GM19467 (cell line): ENCODE results near the gene PIK3IP1.
"Not testable (repeated sequence)": the region's sequence is repeated elsewhere in the genome, so short reads cannot be mapped to it uniquely, and the experiment has no call there.

Experiments used
- ATAC-seq: cut with Tn5 transposase; IDR thresholded peaks from one replicate; pipeline ENCODE4 v1.9.1; 2021; ENCODE audit warnings: mild to moderate bottlenecking, moderate library complexity; ENCODE audit not compliant: unreplicated experiment

The PIK3IP1 gene, protein sequence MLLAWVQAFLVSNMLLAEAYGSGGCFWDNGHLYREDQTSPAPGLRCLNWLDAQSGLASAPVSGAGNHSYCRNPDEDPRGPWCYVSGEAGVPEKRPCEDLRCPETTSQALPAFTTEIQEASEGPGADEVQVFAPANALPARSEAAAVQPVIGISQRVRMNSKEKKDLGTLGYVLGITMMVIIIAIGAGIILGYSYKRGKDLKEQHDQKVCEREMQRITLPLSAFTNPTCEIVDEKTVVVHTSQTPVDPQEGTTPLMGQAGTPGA

DNA sequence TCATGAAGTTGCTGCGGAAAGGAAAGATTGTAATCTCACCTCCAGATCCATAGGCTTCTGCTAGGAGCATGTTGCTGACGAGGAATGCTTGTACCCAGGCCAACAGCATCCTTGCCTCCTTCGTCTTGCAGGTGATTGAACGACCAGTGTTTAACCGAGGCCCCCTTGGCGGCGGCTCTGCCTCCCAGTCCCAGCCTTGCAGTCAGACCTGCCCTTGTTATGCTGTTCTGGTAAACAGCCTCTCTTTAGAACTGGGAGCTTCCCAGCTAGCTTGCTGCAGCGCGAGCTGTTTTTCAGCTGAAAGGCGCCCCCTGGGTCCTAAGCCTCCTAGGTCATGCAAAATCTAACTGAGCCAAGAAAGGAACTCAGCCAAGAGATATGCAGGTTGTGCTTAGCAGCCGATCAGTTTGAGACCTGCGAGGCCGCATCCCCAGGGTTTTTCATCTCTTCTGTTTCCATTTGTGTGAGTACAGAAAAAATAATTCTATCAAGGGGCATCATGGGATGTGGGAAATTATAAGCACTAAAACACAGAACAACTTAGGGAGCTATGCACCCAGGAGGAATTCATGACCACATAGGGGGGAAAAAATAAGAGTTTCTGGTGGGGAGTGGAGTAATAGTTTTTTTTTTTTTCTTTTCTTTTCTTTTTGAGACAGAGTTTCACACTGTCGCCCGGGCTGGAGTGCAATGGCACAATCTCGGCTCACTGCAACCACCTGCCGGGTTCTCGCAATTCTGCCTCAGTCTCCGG is at the start of gene PIK3IP1:
PIK3IP1 (minus strand) TSS at position 253 of the 754 bp plus-strand sequence; CDS start at position 109, 144 bp downstream.
- no peak for ATAC-seq

DNA sequence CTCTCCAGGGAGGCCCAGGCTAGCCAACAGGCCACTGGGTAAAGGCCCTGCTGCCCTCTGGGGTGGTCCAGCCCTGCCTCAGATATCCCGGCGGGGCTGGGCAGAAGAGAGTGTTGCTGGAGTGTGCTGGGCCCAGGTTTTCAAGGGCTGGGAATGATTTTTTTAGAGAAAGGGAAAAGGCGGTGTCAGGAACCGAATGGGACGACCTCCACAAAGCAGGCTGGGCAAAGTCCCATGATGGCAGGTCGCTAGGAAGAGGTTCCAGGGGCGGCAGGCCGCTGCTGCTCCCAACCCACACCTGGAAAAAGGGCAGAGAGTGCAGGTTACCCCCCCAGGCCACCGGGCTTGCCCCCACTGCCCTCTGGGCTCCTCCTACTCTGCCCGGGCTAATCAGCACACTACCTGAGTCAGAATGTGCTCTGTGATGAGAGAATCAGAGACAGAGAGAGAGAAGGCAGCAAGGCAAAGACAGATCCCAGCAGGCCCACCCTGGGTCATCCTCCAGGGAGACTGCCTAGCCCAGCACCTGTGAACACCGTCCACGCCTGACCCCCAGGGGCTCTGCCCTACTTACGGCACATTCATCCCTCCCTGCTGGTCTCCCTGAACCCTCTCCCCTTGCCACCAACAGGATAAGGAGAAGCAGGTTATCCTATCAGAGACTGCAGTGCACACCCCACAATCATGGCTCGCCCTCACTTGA is 49.2 kb upstream of the PIK3IP1 start:
- no peak for ATAC-seq

DNA sequence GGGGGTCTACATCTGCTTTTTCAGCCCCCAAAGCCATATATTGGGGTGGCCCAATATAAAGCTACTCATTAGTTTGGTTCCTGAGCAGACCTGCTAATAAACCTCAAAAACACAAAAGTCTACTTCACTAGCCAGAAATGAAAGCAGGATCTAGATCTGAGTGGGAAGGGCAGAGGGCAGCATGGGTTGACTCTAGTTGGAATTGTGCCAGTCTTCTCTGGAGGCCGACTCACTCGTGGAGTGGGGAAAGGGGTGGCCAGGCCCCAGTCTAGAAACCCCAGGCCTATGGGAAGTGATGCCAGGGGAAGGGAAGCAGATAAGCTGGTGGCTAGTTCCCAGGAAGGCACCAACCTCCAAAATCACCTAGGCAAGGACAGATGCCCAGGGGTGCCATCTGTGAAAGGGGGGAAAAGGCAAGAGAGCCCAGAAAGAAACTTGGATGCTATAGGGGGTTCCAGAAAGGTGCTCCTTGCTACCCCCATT is 48.5 kb upstream of the PIK3IP1 start:
- ATAC-seq = no peak

DNA sequence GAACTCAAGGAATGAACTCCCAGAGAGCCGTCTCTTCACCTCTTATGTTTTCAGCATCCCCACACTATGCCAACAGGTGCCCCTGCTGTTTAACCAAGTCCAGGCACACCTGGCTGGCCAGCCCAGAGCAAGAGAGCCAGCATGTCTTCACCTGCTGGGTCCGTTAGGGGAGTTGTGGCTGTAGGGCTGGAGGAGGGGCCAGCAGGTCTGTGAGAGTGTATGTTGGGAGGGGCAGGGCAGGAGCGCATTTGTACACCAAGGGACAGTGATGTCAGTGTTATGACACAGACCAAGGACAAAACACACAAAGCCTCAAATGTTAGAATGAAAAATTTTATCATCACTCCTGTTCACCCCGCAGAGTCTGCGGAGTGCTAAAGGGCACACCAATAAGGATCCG is 48.1 kb upstream of the PIK3IP1 start:
- no peak for ATAC-seq

DNA sequence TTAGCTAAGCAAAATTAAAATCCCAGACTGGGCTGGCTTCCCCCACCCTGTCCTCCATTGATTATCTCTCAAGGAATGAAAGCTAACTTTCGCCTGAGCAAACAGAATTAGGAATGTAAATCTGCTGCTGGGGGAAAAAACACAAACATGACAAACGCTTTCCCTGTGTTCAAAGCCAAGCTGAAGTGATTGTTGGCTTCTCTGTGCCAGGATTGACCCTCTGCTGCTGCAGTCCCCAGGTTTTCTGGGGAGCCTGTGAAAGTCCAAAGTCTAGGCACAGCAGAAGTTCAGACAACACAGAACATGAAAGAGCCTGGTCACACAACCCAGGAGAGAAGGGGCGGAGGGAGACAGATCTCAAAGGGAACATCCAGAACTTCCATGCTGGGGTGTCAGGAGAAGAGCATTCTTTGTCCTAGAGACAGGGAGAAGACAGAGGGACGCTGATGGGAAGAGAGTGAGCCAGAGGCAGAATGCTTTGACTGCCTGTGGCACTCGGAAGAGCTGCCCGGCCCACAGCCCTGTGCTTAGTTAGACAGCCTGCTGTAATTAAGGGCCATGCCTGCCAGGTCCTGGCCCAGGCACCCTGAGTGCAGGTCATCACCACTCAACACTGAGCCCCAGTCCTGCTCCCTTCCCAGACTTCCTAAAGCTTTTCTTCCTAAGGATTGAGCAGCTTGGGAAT is 47.0 kb upstream of the PIK3IP1 start:
- no peak for ATAC-seq

DNA sequence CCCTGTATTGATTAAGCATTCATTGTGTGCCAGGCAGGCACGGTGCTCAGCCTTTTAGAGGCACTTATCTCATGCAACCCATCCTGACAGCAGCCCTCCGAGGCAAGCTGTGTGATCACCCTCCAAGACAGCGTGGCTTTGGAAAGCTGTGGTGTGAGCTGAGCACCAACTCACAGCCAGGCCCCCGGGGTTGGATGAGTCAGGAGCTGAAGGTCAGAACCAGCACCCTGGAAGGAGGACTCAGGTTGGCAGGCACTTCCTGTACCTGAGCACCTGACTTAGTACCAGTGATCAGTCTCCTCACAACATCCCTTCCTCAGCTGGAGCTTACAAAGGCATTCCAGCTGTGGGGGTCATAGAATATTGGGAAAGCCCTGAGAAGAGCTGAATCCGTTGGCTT is 44.9 kb upstream of the PIK3IP1 start:
- ATAC-seq = no peak

DNA sequence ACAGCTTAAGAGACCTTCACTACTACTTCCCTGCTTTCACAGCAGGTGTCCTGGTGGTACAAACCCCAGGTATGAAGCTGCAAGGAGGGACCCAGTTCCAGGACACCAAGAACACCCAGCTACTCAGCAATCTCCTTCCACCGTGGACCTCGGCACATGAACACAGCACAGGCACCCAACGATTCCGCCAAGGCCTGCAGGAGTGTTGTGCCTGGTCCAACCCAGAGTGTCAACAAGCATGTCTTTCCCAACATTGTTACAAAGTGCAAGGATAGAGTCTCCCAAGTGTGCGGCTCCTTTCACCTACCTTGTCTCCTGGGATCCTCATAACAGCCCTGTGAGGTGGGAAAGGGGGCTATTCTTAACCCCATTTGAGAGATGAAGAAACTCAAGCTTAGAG is 42.0 kb upstream of the PIK3IP1 start:
- ATAC-seq = no peak

DNA sequence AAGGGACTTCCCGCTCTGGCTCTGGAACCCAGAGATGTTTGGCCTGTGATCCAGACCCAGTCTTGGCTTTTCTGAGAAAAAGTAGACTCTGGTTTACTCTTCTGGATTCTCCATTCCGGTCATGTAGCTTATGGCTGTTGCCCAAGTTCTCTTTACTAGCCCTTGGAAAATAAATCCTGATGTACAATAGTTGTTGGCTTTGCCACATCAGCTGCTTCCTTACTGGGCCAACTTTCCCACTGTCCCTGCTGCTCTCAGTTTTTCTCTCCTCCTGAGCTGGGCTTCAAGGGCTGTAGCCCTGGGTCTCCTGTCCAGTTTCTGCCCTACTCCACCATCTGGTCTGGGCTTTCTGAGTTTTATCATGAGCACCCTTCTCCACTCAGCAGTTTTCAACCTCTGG is 41.4 kb upstream of the PIK3IP1 start:
- no peak for ATAC-seq

DNA sequence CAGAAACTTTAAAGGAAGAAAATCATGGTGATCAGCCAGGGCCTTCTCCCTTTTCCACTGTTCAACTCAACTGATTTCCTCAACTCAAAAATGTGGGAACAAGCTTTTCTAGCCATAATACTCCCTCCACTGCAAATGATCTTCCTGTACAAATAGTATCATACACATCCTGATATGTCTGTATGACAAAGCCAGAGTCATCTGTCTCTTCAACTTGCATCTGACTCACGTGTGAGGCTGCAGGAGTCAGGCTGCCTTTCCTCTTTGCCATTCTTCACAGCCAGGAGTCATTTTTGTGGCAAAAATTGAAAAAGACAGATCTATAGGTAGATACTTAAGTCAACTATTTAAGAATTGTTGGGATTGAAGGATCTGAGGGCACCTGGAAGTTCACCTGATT is 40.6 kb upstream of the PIK3IP1 start:
- no peak for ATAC-seq

DNA sequence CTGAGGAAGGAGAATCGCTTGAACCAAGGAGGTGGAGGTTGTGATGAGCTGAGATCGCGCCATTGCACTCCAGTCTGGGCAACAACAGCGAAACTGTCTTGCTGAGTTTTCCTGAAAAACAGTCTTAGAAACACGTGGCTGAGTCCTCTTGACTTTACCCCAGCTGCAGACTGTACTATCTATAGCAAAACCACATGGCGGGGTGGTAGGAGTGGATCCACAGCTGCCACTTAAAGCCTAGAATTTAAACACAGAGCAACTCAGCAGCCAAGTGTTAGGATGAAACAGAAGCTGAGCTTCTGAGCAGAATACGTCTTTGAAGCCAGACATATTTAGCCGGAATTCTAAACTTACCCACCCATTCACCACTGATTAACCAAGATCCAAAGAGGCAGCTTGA is 39.7 kb upstream of the PIK3IP1 start:
- ATAC-seq = no peak

DNA sequence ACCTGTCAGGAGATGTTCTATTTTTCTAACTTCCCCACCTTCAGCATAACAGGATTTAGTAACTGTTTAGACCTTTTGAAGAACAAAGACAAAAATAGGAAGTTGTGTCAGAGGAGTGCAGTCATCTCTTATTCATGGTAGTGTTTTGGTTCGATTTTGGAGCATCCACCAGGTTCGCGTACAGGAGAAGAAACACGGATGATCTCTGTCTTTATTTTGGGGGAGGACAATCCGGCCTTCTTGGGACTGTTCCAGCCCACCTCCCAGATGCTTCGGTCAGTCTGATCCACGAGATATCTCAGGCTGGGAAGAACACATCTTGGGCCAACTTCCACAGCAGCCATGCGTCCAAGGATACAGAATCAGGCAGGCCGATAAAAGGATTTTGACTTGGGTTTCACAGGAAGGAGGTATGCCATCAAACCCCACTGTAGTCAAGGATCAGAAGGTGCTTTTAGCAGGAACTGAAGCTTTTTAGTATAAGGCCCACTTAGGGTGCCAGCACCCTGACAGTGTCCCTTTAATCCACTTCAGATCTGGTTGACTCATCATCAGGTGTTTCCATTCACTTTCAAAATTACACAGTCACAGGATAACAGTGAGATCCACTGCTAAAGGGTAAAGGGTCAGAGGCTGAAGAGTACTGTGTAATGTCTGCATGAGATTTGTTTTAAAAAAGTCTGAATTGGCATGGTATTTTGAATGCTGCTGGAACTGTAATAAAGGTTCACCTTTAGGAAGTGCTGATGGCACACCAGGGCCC is 37.3 kb upstream of the PIK3IP1 start:
- ATAC-seq = no peak

DNA sequence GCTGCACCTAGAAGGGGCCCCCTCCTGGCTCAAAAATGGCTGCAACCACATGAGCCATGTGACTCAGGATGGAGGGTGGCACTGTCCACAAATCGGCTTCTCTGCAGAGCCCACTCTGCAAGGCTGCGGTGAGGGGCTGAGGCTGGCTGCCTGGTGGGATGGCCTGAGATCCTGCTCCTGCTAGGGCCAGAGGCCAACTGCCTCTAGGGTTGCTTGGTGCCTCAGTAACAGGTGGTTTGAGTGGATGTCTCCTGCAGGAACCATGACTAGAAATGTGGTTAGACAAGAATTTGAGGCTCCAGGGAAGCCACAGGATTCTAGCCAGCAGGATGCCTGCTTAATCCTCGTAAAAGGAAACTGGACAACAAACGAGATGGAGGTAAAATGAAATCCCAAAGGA is 36.7 kb upstream of the PIK3IP1 start:
- no peak for ATAC-seq

DNA sequence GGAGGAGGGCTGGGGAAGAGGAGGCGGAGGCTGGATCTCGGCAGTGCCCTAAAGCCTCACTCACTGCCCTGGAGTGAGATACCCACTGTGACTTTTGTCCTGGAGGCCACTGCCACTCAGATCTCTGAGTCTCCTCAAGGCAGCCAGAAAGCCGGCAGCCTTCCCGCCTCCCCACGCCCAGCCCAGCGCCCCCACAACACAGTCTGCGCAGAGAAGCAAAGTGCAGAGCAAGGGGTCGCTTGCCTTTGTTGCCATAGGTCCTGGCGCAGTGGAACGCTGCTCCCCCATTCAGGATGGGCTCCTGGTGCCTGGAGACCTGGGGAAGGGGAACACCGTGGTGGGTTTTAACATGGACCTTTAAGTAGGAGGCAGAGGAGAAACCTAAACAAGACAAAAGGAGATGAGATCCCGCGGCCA is 36.3 kb upstream of the PIK3IP1 start:
- ATAC-seq = no peak

DNA sequence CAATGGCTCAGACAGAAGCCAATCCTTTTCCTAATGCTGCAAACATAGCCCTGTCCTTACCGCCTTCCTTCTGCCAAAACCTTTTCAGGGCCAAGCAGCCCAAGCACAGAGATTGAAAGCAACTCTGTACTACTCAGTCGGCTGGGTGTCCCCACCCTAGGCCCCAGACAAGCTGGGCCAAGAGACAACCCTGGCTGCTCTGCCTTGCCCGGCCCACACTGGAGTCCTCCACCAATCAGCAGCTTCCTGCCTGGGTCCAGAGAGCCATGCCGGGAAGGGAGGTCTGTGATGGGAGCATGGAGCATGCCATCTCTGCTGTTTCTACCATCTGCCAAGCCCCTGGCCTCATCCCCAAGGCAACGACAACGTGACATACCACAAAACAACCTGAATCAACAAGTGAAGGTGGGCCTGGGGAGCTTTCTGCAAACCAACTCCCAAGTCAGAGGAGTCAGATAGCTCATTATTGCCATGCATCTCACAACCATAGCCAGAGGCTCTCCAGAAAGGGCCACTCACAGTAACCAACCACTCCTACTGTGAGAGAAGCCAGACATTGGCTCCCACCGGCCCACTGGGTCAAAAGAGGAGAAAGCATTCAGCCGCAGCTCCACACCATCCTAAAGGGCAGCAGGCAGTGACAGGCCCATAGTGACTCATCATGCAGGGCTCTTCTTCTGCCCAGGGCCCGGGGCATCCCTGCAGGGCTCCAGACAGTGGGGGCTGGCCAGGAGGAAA is 35.7 kb upstream of the PIK3IP1 start:
- no peak for ATAC-seq

DNA sequence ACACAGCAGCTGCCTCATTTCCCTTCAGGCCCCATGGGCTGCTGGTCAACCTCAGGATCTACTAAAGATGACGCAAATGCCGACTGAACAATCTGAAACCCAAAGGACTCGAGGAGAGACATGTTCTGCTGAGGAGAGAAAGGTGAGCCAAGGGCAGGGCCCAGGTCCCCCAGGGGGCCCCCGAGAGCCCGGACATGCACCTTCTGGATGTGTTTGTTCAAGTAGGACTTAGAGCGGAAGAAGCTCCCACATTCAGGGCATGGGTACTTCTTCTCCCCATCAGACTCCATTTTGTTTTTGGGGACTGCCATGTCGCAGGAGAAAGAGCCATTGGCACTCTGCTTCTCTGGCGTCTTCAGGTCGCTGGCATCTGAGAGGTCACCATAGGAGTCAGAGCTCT is 34.6 kb upstream of the PIK3IP1 start:
- ATAC-seq = no peak

DNA sequence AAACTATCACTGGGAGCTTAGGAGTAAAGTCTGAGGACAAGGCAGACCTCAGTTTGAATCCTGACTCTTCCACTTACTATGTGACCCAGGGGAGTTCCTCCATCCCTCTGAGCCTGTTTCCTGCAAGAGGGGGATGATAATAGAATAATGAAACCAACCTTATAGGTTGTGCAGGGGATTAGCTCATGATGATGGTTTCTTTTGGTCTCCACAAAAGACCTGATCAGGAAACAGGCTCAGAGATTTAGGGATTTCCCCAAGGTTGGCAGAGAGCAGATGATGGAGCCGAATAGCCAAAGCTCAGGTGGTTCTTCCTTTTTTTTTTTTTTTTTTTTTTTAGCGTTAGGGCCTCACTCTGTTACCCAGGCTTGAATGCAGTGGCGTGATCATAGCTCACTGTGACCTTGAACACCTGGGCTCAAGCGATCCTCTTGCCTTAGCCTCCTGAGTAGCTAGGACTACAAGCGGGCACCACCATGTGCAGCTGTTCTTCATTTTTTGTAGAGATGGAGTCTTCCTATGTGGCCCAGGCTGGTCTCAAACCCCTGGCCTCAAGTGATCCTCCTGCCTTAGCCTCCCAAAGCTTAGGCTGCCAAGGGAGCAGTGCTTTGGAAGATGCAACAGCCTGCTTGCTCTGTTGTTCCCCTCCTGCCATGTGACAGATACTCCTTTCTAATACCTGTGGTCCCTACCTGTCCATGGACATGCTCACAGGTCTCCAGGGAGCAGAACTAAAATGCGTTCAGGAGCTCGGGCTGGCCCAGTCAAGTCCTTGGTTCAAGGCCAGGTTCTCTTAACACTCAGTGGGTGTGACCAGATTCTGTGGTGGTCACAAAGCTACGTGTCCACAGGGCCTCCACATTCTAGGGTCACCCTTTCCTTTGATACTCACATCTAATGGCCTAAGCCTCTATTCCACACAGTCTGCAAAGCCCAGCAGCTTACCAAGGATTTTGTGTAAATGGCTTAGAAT is 31.6 kb upstream of the PIK3IP1 start:
- no peak for ATAC-seq

DNA sequence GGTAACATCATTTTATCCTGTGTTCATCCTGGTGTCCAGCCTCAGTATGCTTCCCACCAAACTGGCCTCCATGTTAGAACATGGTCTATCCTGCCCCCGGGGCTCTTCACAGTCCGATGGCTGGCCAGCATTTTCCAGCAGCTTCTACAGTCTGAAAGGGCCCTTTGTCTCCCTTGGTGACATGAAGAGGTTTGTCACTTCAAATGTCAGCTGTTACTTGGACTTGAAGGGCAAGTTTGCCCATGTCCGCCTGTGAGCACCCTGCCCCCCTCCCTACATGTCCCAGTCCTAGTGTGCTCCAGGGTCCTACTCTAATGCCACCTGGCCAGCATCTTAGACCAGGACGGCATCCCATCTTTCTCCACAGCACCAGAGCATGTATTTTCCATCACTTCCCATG is 29.1 kb upstream of the PIK3IP1 start:
- no peak for ATAC-seq

DNA sequence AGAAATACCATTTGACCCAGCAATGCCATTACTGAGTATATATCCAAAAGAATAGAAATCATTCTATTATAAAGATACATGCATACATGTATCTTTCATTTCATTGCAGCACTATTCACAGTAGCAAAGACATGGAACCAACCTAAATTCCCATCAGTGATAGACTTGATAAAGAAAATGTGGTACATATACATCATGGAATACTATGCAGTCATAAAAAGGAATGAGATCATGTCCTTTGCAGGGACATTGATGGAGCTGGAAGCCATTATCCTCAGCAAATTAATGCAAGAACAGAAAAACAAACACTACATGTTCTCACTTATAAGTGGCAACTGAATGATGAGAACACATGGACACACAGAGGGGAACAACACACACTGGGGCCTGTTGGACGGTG is 21.9 kb upstream of the PIK3IP1 start:
- not testable (repeated sequence) for ATAC-seq
